Progenitor cell of endocrine pancreas (in vitro differentiated cells): Measurements from ENCODE around the gene CD99L2. TPM values are rescaled to one million over a fixed set of nuclear protein-coding genes. Genes with fewer than 3 reads are reported as not detected.

Source experiments
- DNase-seq: peaks from one replicate; pipeline ENCODE4 v3.0.0; 2021; ENCODE audit warnings: low spot score; ENCODE audit not compliant: unreplicated experiment
- H3K27ac Mint-ChIP-seq: 2 replicates; pipeline ENCODE4 v1.8.0; 2021; ENCODE audit warnings: mild to moderate bottlenecking, moderate library complexity, mixed read lengths
- H3K27me3 Mint-ChIP-seq: 2 replicates; pipeline ENCODE4 v1.8.0; 2021; ENCODE audit warnings: mixed read lengths
- H3K36me3 Mint-ChIP-seq: 2 replicates; pipeline ENCODE4 v1.8.0; 2022; ENCODE audit warnings: mixed read lengths; ENCODE audit not compliant: insufficient read depth
- H3K4me1 Mint-ChIP-seq: 2 replicates; pipeline ENCODE4 v1.8.0; 2021; ENCODE audit warnings: low read depth, mixed read lengths
- H3K4me3 Mint-ChIP-seq: 2 replicates; pipeline ENCODE4 v1.8.0; 2021; ENCODE audit warnings: low read depth, mild to moderate bottlenecking, moderate library complexity, mixed read lengths
- H3K9me3 Mint-ChIP-seq: 2 replicates; pipeline ENCODE4 v1.8.0; 2021; ENCODE audit warnings: low read depth, mixed read lengths
- CTCF ChIP-seq: fragments of 200-600 bp; sonication (generic); IDR thresholded peaks from one replicate; pipeline ENCODE4 v1.5.0; 2021; ENCODE audit warnings: antibody characterized with exemption, mild to moderate bottlenecking; ENCODE audit not compliant: unreplicated experiment
- total RNA-seq: library from RNA; stranded (reverse); gene quantifications from 2 replicates; pipeline ENCODE4 v1.2.1, GENCODE V29; 2021

Gene CD99L2
- total RNA-seq, 1 donor from 2014 or later, result 19.2 TPM

- Mint-ChIP-seq H3K27me3 (peaks cover 27% of the 10 kb centered on the region), H3K36me3 (no peaks in the 10 kb centered on the region), H3K9me3 (no peaks in the 10 kb centered on the region), H3K27ac (no peak overlapping the region), H3K4me1 (peaks cover 1% of the 10 kb centered on the region), H3K4me3 (no peak overlapping the region)
- no peak for DNase-seq
- TF ChIP-seq CTCF, result no peak
Measured at GRCh38 chrX:150906694-150907093, 8.2 kb upstream of the CD99L2 start.

GRCh38 chrX:150905293-150905692 is 6.8 kb upstream of the CD99L2 start:
- Mint-ChIP-seq H3K4me3 (no peak overlapping the region), H3K4me1 (peaks cover 1% of the 10 kb centered on the region), H3K36me3 (no peaks in the 10 kb centered on the region), H3K27me3 (peaks cover 38% of the 10 kb centered on the region), H3K9me3 (peaks cover 3% of the 10 kb centered on the region), H3K27ac (no peak overlapping the region)
- no peak for DNase-seq
- no peak for TF ChIP-seq CTCF

- Mint-ChIP-seq H3K27ac (no peak overlapping the region), H3K4me1 (peaks cover 1% of the 10 kb centered on the region), H3K36me3 (no peaks in the 10 kb centered on the region), H3K4me3 (no peak overlapping the region), H3K27me3 (peaks cover 48% of the 10 kb centered on the region), H3K9me3 (peaks cover 3% of the 10 kb centered on the region)
- no peak for DNase-seq
- TF ChIP-seq CTCF, result no peak
Measured at GRCh38 chrX:150903110-150903508, 4.6 kb upstream of the CD99L2 start.

- no peak for TF ChIP-seq CTCF
- Mint-ChIP-seq H3K4me1 (peaks cover 1% of the 10 kb centered on the region), H3K27me3 (peaks cover 48% of the 10 kb centered on the region), H3K36me3 (no peaks in the 10 kb centered on the region), H3K27ac (no peak overlapping the region), H3K4me3 (no peak overlapping the region), H3K9me3 (peaks cover 3% of the 10 kb centered on the region)
- DNase-seq, result no peak
Measured at GRCh38 chrX:150902434-150903109, 4.1 kb upstream of the CD99L2 start.

DNA sequence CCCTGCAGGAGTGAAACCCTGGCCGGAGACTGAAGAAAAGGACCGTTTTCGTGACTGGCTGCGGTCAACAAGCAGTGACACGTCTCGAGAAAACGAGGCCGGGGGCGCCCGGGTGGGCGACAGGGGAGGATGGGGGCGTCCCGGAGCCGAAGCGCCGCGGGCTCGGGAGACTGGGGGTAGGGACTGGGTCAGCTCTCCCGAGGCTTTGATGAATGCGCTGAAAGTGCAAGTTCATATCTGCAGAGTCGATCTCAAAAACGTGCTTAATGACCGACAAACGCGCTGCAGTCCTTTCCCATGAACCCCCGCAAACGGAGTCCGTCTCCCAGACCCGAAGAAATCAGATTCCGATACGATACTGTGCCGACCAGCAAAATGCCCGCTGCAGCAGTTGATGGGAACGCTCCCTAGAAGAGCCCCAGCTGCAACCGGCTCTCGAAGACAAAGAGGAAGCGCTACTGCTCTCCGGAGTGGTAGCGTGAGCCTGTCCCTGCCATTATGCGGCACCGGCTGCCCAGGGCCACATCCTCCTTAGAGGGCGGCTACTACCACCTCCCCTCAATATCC is 806 bp upstream of the CD99L2 start:
- Mint-ChIP-seq H3K27me3 (peaks cover 37% of the 10 kb centered on the region), H3K27ac (peak overlapping the region; percentile 88), H3K4me1 (peaks cover 1% of the 10 kb centered on the region), H3K4me3 (peak overlapping the region; percentile 79), H3K9me3 (peaks cover 3% of the 10 kb centered on the region), H3K36me3 (no peaks in the 10 kb centered on the region)
- no peak for DNase-seq
- no peak for TF ChIP-seq CTCF
